ENCODE measurements around the gene EML5. TPM values are rescaled to one million over a fixed set of nuclear protein-coding genes. Genes with fewer than 3 reads are reported as not detected.

Gene EML5
- 0.09 and 0.32 TPM in 2 replicates for total RNA-seq

GRCh38 chr14:88792473-88793258, at the start of gene EML5:
EML5 (minus strand) TSS chr14:88792953; CDS start chr14:88792503, 450 bp downstream.

GRCh38 chr14:88824314-88825077, 31.7 kb upstream of the EML5 start, which contains the start of gene TTC8:
TTC8 (plus strand) TSS chr14:88824651; CDS start chr14:88824708, 57 bp downstream.

GRCh38 chr14:88562831-88563686, 229.7 kb downstream of the EML5 start, which contains the start of gene ZC3H14:
ZC3H14 (plus strand) TSS chr14:88563037; CDS start chr14:88563134, 97 bp downstream.

Other genes starting within 250 kb of the EML5 start
- 6.9 and 8.2 TPM in 2 replicates for gene PTPN21, start 237.9 kb downstream of the EML5 start, total RNA-seq
- gene ZC3H14, start 229.9 kb downstream of the EML5 start, total RNA-seq = 36.9 and 48.9 TPM in 2 replicates
- 25.8 and 27.1 TPM in 2 replicates for gene TTC8, start 31.7 kb upstream of the EML5 start, total RNA-seq

Measured in bronchial smooth muscle cell (primary cell).